MCF 10A (cell line): ENCODE data around the gene ADAD2. TPM values are rescaled to one million over a fixed set of nuclear protein-coding genes. Genes with fewer than 3 reads are reported as not detected.

Experiments used
- BruUV-seq: library from RNA; stranded (reverse); fragments of 400-500 nt; replicated peaks from 2 replicates; lab custom pipeline; 2021; lab: Mats Ljungman, UMichigan
- CTCF ChIA-PET: fragments of 300-600 bp; sonication (Branson Sonifier 250); formaldehyde crosslinking; extraction: SDS; loops from one replicate; lab custom pipeline; 2021; ENCODE audit warnings: antibody characterized with exemption, inconsistent platforms; lab: Yijun Ruan, JAX
- POLR2A ChIA-PET: fragments of 300-600, 350-650 bp; sonication (Branson Sonifier 250); formaldehyde crosslinking; extraction: SDS; loops from one replicate; lab custom pipeline; 2020; ENCODE audit warnings: antibody characterized with exemption, inconsistent platforms; lab: Yijun Ruan, JAX
- DNase-seq: peaks from one replicate; pipeline ENCODE4 v3.0.0-alpha.2; 2018; ENCODE audit not compliant: unreplicated experiment
- H3K27ac Mint-ChIP-seq: one replicate; pipeline ENCODE4 v1.8.0; 2022; ENCODE audit warnings: mild to moderate bottlenecking, low read depth, mixed read lengths; ENCODE audit not compliant: unreplicated experiment
- H3K27me3 Mint-ChIP-seq: one replicate; pipeline ENCODE4 v1.8.0; 2022; ENCODE audit warnings: mixed read lengths; ENCODE audit not compliant: insufficient read depth, unreplicated experiment
- H3K36me3 Mint-ChIP-seq: one replicate; pipeline ENCODE4 v1.8.0; 2022; ENCODE audit warnings: mild to moderate bottlenecking, moderate library complexity, mixed read lengths; ENCODE audit not compliant: insufficient read depth, unreplicated experiment
- H3K4me1 Mint-ChIP-seq: one replicate; pipeline ENCODE4 v1.8.0; 2022; ENCODE audit warnings: mixed read lengths; ENCODE audit not compliant: insufficient read depth, unreplicated experiment
- H3K4me3 Mint-ChIP-seq: one replicate; pipeline ENCODE4 v1.8.0; 2022; ENCODE audit warnings: mild to moderate bottlenecking, moderate library complexity, mixed read lengths; ENCODE audit not compliant: unreplicated experiment
- H3K9me3 Mint-ChIP-seq: one replicate; pipeline ENCODE4 v1.8.0; 2022; ENCODE audit warnings: mixed read lengths; ENCODE audit not compliant: unreplicated experiment
- CTCF ChIP-seq: fragments of 200-600 bp; IDR thresholded peaks from one replicate; pipeline ENCODE4 v1.8.0; 2022; ENCODE audit warnings: antibody characterized with exemption, mild to moderate bottlenecking; ENCODE audit not compliant: unreplicated experiment
- intact Hi-C: fragments of 100-400 bp; cut with micrococcal nuclease; formaldehyde crosslinking; loops from 2 replicates; pipeline ENCODE4 v1.14.1; 2022
- total RNA-seq: library from RNA; stranded (reverse); gene quantifications from 2 replicates; pipeline ENCODE4 v1.2.3, GENCODE V29; 2022

Gene ADAD2
- total RNA-seq, 1 experiment from 2014 or later, result not detected

GRCh38 chr16:84218176-84218823 lies 27.3 kb downstream of the ADAD2 start:
- Mint-ChIP-seq H3K27me3 (peaks cover 24% of the 10 kb centered on the region), H3K4me3 (no peak overlapping the region), H3K27ac (no peak overlapping the region), H3K9me3 (no peaks in the 10 kb centered on the region), H3K36me3 (peaks cover 4% of the 10 kb centered on the region), H3K4me1 (peaks cover 6% of the 10 kb centered on the region)
- no peak for TF ChIP-seq CTCF
- CTCF ChIA-PET, result no interaction called here
- intact Hi-C loops, result no loop called here
- no TSS peak for BruUV-seq
- POLR2A ChIA-PET, result no interaction called here
- no peak for DNase-seq

- ChIA-PET CTCF (no interaction called here), POLR2A (no interaction called here)
- no TSS peak for BruUV-seq
- no peak for TF ChIP-seq CTCF
- no peaks in the 10 kb centered on the region for H3K9me3 Mint-ChIP-seq
- peaks cover 6% of the 10 kb centered on the region for H3K4me1 Mint-ChIP-seq
- H3K4me3 Mint-ChIP-seq, result no peak overlapping the region
- H3K27me3 Mint-ChIP-seq, result peaks cover 24% of the 10 kb centered on the region
- no peak overlapping the region for H3K27ac Mint-ChIP-seq
- intact Hi-C loops, result no loop called here
- no peak for DNase-seq
- peaks cover 4% of the 10 kb centered on the region for H3K36me3 Mint-ChIP-seq
Measured at GRCh38 chr16:84218956-84219355, 28.0 kb downstream of the ADAD2 start.

GRCh38 chr16:84220851-84221250 lies 29.9 kb downstream of the ADAD2 start:
- Mint-ChIP-seq H3K9me3 (no peaks in the 10 kb centered on the region), H3K27me3 (peaks cover 24% of the 10 kb centered on the region), H3K4me1 (no peaks in the 10 kb centered on the region), H3K4me3 (no peak overlapping the region), H3K27ac (no peak overlapping the region), H3K36me3 (peaks cover 4% of the 10 kb centered on the region)
- TF ChIP-seq CTCF, result no peak
- CTCF ChIA-PET, result interaction anchor here (1.7 kb wide), 1 partner anchor 34 kb away, joined by 4 read pairs; the partner anchor contains the start of gene TAF1C
- BruUV-seq, result no TSS peak
- POLR2A ChIA-PET, result interaction anchor here (0.5 kb wide), 1 partner anchor 22 kb away, joined by 3 read pairs; no protein-coding TSS in a partner anchor
- intact Hi-C loops, result no loop called here
- no peak for DNase-seq

- peaks cover 4% of the 10 kb centered on the region for H3K36me3 Mint-ChIP-seq
- H3K27ac Mint-ChIP-seq, result no peak overlapping the region
- intact Hi-C loops, result no loop called here
- no peaks in the 10 kb centered on the region for H3K4me1 Mint-ChIP-seq
- no TSS peak for BruUV-seq
- ChIA-PET CTCF (no interaction called here), POLR2A (no interaction called here)
- no peaks in the 10 kb centered on the region for H3K9me3 Mint-ChIP-seq
- TF ChIP-seq CTCF, result no peak
- H3K4me3 Mint-ChIP-seq, result no peak overlapping the region
- DNase-seq, result no peak
- peaks cover 8% of the 10 kb centered on the region for H3K27me3 Mint-ChIP-seq
Measured at GRCh38 chr16:84223456-84223855, 32.5 kb downstream of the ADAD2 start.
